Upper lobe of right lung (tissue), 1 donor: ENCODE measurements around the gene TMEM130. TPM values are rescaled to one million over a fixed set of nuclear protein-coding genes. Genes with fewer than 3 reads are reported as not detected.

ENCODE experiments used
- ATAC-seq: fragments of 200-7000 bp; cut with Tn5 transposase; one replicate; pipeline ENCODE4 v1.9.1; 2020; ENCODE audit warnings: mild to moderate bottlenecking, moderate library complexity
- DNase-seq: peaks from one replicate; pipeline ENCODE4 v3.0.0-alpha.2; 2020
- H3K27ac ChIP-seq: fragments of 200-600 bp; one replicate; pipeline ENCODE4 v1.8.0; 2022
- H3K27me3 ChIP-seq: fragments of 200-600 bp; one replicate; pipeline ENCODE4 v1.8.0; 2022; ENCODE audit warnings: mild to moderate bottlenecking
- H3K36me3 ChIP-seq: fragments of 200-600 bp; one replicate; pipeline ENCODE4 v1.8.0; 2022
- H3K4me1 ChIP-seq: fragments of 200-600 bp; one replicate; pipeline ENCODE4 v1.8.0; 2022
- H3K4me3 ChIP-seq: fragments of 200-600 bp; one replicate; pipeline ENCODE4 v1.8.0; 2022; ENCODE audit warnings: mild to moderate bottlenecking
- H3K9me3 ChIP-seq: fragments of 200-600 bp; one replicate; pipeline ENCODE4 v1.8.0; 2022
- CTCF ChIP-seq: fragments of 200-600 bp; IDR thresholded peaks from one replicate; pipeline ENCODE4 v1.8.0; 2022; ENCODE audit warnings: antibody characterized with exemption
- intact Hi-C: fragments of 100-400 bp; cut with DNase I; formaldehyde crosslinking; loops from one replicate; pipeline ENCODE4 v1.11.0; 2022
- total RNA-seq: library from RNA; stranded (reverse); fragmentation: NEBNext Ultra II Directional; extraction: Animal tissue kit (Norgen Biotek cat#: 25700); gene quantifications from one replicate; pipeline ENCODE4 v1.2.1, GENCODE V29; 2021
- donor health status: DM: no; HTN: yes; CAD: no; lungs with severe emphysema.

Gene TMEM130
- total RNA-seq, 1 donor from 2014 or later, result 20.0 TPM

GRCh38 chr7:98870807-98871491, 1.1 kb upstream of the TMEM130 start:
- Histone ChIP-seq H3K9me3 (no peaks in the 10 kb centered on the region), H3K4me1 (peaks cover 7% of the 10 kb centered on the region), H3K4me3 (no peak overlapping the region), H3K27ac (no peak overlapping the region), H3K27me3 (peaks cover 17% of the 10 kb centered on the region), H3K36me3 (no peaks in the 10 kb centered on the region)
- no peak for ATAC-seq
- TF ChIP-seq CTCF, result no peak
- intact Hi-C loops, result no loop called here
- DNase-seq, result peak; percentile 54

- DNase-seq (peak; percentile 74), ATAC-seq (peak; percentile 33)
- H3K27ac ChIP-seq, result no peak overlapping the region
- intact Hi-C loops, result no loop called here
- H3K4me1 ChIP-seq, result peaks cover 12% of the 10 kb centered on the region
- no peaks in the 10 kb centered on the region for H3K9me3 ChIP-seq
- peaks cover 17% of the 10 kb centered on the region for H3K27me3 ChIP-seq
- H3K4me3 ChIP-seq, result peak overlapping the region; percentile 34
- no peak for TF ChIP-seq CTCF
- no peaks in the 10 kb centered on the region for H3K36me3 ChIP-seq
Measured at GRCh38 chr7:98870121-98870651, 372 bp upstream of the TMEM130 start.

GRCh38 chr7:98869027-98869596, 702 bp downstream of the TMEM130 start:
- H3K27me3 ChIP-seq, result peaks cover 17% of the 10 kb centered on the region
- ATAC-seq (no peak), DNase-seq (no peak)
- intact Hi-C loops, result no loop called here
- peak overlapping the region; percentile 34 for H3K4me3 ChIP-seq
- TF ChIP-seq CTCF, result no peak
- H3K9me3 ChIP-seq, result no peaks in the 10 kb centered on the region
- H3K4me1 ChIP-seq, result peaks cover 16% of the 10 kb centered on the region
- H3K36me3 ChIP-seq, result no peaks in the 10 kb centered on the region
- no peak overlapping the region for H3K27ac ChIP-seq

- intact Hi-C loops, result no loop called here
- peak; percentile 52 for ATAC-seq
Measured at GRCh38 chr7:98868450-98868849, 1.4 kb downstream of the TMEM130 start.

GRCh38 chr7:98866765-98867164, 3.0 kb downstream of the TMEM130 start:
- Histone ChIP-seq H3K36me3 (no peaks in the 10 kb centered on the region), H3K27me3 (peaks cover 17% of the 10 kb centered on the region), H3K4me3 (no peak overlapping the region), H3K9me3 (no peaks in the 10 kb centered on the region), H3K4me1 (peaks cover 16% of the 10 kb centered on the region), H3K27ac (peak overlapping the region; percentile 24)
- no peak for TF ChIP-seq CTCF
- no peak for ATAC-seq
- DNase-seq, result no peak
- intact Hi-C loops, result no loop called here

More at GRCh38 chr7:98868450-98868849, 1.4 kb downstream of the TMEM130 start:
- no peak for TF ChIP-seq CTCF
- Histone ChIP-seq H3K9me3 (no peaks in the 10 kb centered on the region), H3K4me3 (no peak overlapping the region), H3K4me1 (peaks cover 16% of the 10 kb centered on the region), H3K27ac (no peak overlapping the region), H3K36me3 (no peaks in the 10 kb centered on the region), H3K27me3 (peaks cover 17% of the 10 kb centered on the region)
- DNase-seq, result no peak
